Mononuclear cell (primary cell): ENCODE results near the gene CPNE5. TPM values are rescaled to one million over a fixed set of nuclear protein-coding genes. Genes with fewer than 3 reads are reported as not detected.

Experiments used
- H3K27me3 ChIP-seq: 2 replicates; pipeline ENCODE4 v1.6.0; 2011; ENCODE audit warnings: low read length, control low read depth; ENCODE audit not compliant: insufficient read depth
- H3K4me1 ChIP-seq: 2 replicates; pipeline ENCODE4 v1.5.1; 2011; ENCODE audit warnings: mild to moderate bottlenecking, low read length, control low read depth; ENCODE audit not compliant: insufficient read depth
- H3K4me3 ChIP-seq: 2 replicates; pipeline ENCODE4 v1.5.1; 2011; ENCODE audit warnings: mild to moderate bottlenecking, low read length, moderate library complexity
- H3K9me3 ChIP-seq: 2 replicates; pipeline ENCODE4 v1.5.1; 2011; ENCODE audit warnings: low read depth, mild to moderate bottlenecking, control low read depth, low read length
- total RNA-seq: library from RNA; depleted of rRNA; stranded (reverse); fragments of >200 nt; gene quantifications from one replicate; pipeline ENCODE4 v1.2.3, GENCODE V29; 2012

Gene CPNE5
- total RNA-seq, 1 donor, result 6.9 TPM

- H3K4me1 ChIP-seq, result peaks cover 30% of the 10 kb centered on the region
- no peaks in the 10 kb centered on the region for H3K9me3 ChIP-seq
- H3K4me3 ChIP-seq, result no peak overlapping the region
- no peaks in the 10 kb centered on the region for H3K27me3 ChIP-seq
These were observed 77.1 kb downstream of the CPNE5 start for GRCh38 chr6:36762123-36762522.

GRCh38 chr6:36760685-36761435 is 78.4 kb downstream of the CPNE5 start:
- H3K4me3 ChIP-seq, result no peak overlapping the region
- H3K4me1 ChIP-seq, result peaks cover 34% of the 10 kb centered on the region
- H3K27me3 ChIP-seq, result no peaks in the 10 kb centered on the region
- H3K9me3 ChIP-seq, result no peaks in the 10 kb centered on the region

- H3K4me3 ChIP-seq, result no peak overlapping the region
- H3K9me3 ChIP-seq, result no peaks in the 10 kb centered on the region
- peaks cover 48% of the 10 kb centered on the region for H3K4me1 ChIP-seq
- H3K27me3 ChIP-seq, result no peaks in the 10 kb centered on the region
These were observed 80.0 kb downstream of the CPNE5 start for GRCh38 chr6:36759148-36759759.

- Histone ChIP-seq H3K27me3 (no peaks in the 10 kb centered on the region), H3K4me3 (no peak overlapping the region), H3K4me1 (peaks cover 54% of the 10 kb centered on the region), H3K9me3 (no peaks in the 10 kb centered on the region)
These were observed 80.6 kb downstream of the CPNE5 start for GRCh38 chr6:36758516-36759147.

GRCh38 chr6:36757943-36758508 is 81.2 kb downstream of the CPNE5 start:
- Histone ChIP-seq H3K4me3 (no peak overlapping the region), H3K4me1 (peaks cover 60% of the 10 kb centered on the region), H3K27me3 (no peaks in the 10 kb centered on the region), H3K9me3 (no peaks in the 10 kb centered on the region)

GRCh38 chr6:36757206-36757605 is 82.0 kb downstream of the CPNE5 start:
- Histone ChIP-seq H3K4me1 (peaks cover 69% of the 10 kb centered on the region), H3K4me3 (no peak overlapping the region), H3K27me3 (no peaks in the 10 kb centered on the region), H3K9me3 (no peaks in the 10 kb centered on the region)

GRCh38 chr6:36756786-36757185 is 82.5 kb downstream of the CPNE5 start:
- no peaks in the 10 kb centered on the region for H3K27me3 ChIP-seq
- H3K9me3 ChIP-seq, result no peaks in the 10 kb centered on the region
- H3K4me1 ChIP-seq, result peaks cover 73% of the 10 kb centered on the region
- no peak overlapping the region for H3K4me3 ChIP-seq

- H3K4me3 ChIP-seq, result no peak overlapping the region
- H3K27me3 ChIP-seq, result no peaks in the 10 kb centered on the region
These were observed 83.6 kb downstream of the CPNE5 start for GRCh38 chr6:36755435-36756348.

GRCh38 chr6:36754582-36755434 is 84.4 kb downstream of the CPNE5 start:
- Histone ChIP-seq H3K9me3 (no peaks in the 10 kb centered on the region), H3K27me3 (no peaks in the 10 kb centered on the region), H3K4me1 (peaks cover 84% of the 10 kb centered on the region), H3K4me3 (no peak overlapping the region)

More at GRCh38 chr6:36755435-36756348, 83.6 kb downstream of the CPNE5 start:
- peaks cover 84% of the 10 kb centered on the region for H3K4me1 ChIP-seq
- no peaks in the 10 kb centered on the region for H3K9me3 ChIP-seq

- H3K4me3 ChIP-seq, result no peak overlapping the region
- H3K27me3 ChIP-seq, result no peaks in the 10 kb centered on the region
- peaks cover 81% of the 10 kb centered on the region for H3K4me1 ChIP-seq
- no peaks in the 10 kb centered on the region for H3K9me3 ChIP-seq
These were observed 85.4 kb downstream of the CPNE5 start for GRCh38 chr6:36753671-36754405.

- H3K27me3 ChIP-seq, result no peaks in the 10 kb centered on the region
- no peaks in the 10 kb centered on the region for H3K9me3 ChIP-seq
- peaks cover 73% of the 10 kb centered on the region for H3K4me1 ChIP-seq
- no peak overlapping the region for H3K4me3 ChIP-seq
These were observed 86.2 kb downstream of the CPNE5 start for GRCh38 chr6:36752886-36753506.

GRCh38 chr6:36752187-36752885 is 86.9 kb downstream of the CPNE5 start:
- no peaks in the 10 kb centered on the region for H3K9me3 ChIP-seq
- H3K4me3 ChIP-seq, result no peak overlapping the region
- peaks cover 66% of the 10 kb centered on the region for H3K4me1 ChIP-seq
- no peaks in the 10 kb centered on the region for H3K27me3 ChIP-seq
